ENCODE data around the gene OR8K3.

The OR8K3 gene

DNA sequence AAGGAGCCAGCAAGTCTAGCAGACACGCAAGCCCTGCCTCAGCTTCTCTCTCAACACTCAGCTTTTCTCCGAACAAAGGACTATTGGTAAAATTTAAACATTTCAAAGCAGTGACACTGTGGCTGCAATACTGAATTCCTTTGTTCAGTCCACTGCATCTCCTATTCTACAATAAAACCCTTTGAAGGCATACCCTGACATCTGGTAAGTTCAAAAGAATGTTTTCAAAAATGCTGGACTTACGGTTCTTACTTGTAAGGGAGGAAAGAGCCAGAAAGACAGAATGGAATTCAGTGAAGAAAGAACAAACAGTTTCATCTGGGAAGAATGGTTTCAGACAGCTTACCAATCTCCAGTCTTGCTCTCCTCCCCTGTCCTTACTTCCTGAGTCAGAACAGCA is 18.2 kb downstream of the OR8K3 start:
- DNase-seq (ENCODE audit: low read depth), result no peak
- no peak overlapping the region for H3K4me3 ChIP-seq (ENCODE audit: low read depth, low read length)
- TF ChIP-seq, protein P1, sequence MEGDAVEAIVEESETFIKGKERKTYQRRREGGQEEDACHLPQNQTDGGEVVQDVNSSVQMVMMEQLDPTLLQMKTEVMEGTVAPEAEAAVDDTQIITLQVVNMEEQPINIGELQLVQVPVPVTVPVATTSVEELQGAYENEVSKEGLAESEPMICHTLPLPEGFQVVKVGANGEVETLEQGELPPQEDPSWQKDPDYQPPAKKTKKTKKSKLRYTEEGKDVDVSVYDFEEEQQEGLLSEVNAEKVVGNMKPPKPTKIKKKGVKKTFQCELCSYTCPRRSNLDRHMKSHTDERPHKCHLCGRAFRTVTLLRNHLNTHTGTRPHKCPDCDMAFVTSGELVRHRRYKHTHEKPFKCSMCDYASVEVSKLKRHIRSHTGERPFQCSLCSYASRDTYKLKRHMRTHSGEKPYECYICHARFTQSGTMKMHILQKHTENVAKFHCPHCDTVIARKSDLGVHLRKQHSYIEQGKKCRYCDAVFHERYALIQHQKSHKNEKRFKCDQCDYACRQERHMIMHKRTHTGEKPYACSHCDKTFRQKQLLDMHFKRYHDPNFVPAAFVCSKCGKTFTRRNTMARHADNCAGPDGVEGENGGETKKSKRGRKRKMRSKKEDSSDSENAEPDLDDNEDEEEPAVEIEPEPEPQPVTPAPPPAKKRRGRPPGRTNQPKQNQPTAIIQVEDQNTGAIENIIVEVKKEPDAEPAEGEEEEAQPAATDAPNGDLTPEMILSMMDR (IDR thresholded peaks at IDR 0.05; ENCODE audit: low read depth, low read length, missing control alignments), result no peak

DNA sequence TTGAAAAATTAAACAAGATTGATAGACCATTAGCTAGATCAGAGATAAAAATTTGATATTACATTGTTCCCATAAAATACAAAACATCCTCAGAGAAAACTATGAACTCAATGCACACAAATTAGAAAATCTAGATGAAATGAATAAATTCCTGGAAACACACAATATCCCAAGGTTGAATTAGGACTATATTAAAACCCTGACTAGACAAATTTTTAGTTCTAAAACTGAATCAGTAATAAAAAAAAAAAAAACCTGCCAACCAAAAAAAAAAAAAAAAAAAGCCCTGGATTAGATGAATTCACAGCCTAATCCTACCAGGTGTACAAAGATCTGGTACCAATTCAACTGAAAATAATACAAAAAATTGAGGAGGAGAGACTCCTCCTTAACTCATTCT is 25.3 kb downstream of the OR8K3 start:
- no peak for DNase-seq (ENCODE audit: low read depth)
- TF ChIP-seq, protein P1 (IDR thresholded peaks at IDR 0.05; ENCODE audit: low read depth, low read length, missing control alignments), result no peak
- H3K4me3 ChIP-seq (ENCODE audit: low read depth, low read length), result no peak overlapping the region

DNA sequence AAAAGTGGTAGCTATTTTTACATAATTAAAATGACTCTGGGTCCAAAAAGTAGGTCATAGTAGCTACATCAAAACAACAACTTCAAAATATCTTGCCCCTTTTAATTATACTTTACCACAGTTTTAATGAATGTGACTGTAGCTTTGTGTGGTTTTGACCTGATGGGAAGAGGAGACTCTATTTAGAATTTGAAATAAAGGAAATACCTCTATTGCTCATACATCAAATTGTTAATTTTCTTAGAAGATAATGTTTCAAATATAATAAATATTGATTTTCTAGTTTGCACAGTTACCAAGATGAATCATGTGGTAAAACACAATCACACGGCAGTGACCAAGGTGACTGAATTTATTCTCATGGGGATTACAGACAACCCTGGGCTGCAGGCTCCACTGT is 30.8 kb downstream of the OR8K3 start, which contains the start of gene OR8K1:
Gene OR8K1, plus strand, starts transcription at position 301 of the 400 bp plus-strand sequence. Its CDS starts 0 bp downstream, at position 301.
- H3K4me3 ChIP-seq (ENCODE audit: low read depth, low read length), result no peak within 1 kb of the TSS
- TF ChIP-seq, protein P1 (IDR thresholded peaks at IDR 0.05; ENCODE audit: low read depth, low read length, missing control alignments), result no peak
- DNase-seq (ENCODE audit: low read depth), result no peak

DNA sequence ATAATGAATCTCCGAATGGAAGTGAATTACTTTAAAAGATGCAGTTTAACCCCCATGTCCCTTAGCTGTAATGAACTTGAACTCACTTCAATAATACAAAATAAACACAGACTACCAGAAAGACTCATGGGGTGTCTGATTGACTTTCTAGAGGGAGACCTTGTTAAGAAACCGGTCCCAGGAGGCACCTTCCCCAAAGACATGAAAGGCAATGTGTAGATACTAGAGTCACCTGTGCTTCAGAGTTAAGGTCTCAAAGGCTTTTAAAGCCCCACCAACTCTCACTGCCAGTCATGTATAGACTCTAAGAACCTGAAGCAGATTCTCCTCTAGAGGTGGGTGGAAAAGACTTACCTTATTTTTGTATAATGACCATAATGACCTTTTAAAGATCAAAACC is 39.0 kb downstream of the OR8K3 start, which contains the start of gene OR8J1:
Gene OR8J1, plus strand, starts transcription at position 301 of the 400 bp plus-strand sequence. CDS start 5,956 bp downstream, outside the sequence.
- DNase-seq (ENCODE audit: low read depth), result no peak
- no peak within 1 kb of the TSS for H3K4me3 ChIP-seq (ENCODE audit: low read depth, low read length)
- TF ChIP-seq, protein P1 (IDR thresholded peaks at IDR 0.05; ENCODE audit: low read depth, low read length, missing control alignments), result no peak

All from GM12864 (cell line).